ENCODE measurements around the gene PLEK.

Gene PLEK

GRCh38 chr2:68415521-68415920 lies 50.4 kb downstream of the PLEK start:
- DNase-seq (ENCODE audit: low spot score): no peak

GRCh38 chr2:68416081-68416675 lies 51.1 kb downstream of the PLEK start:
- no peak for DNase-seq (ENCODE audit: low spot score)

- DNase-seq (ENCODE audit: low spot score): no peak
Observed at GRCh38 chr2:68417926-68418325, 52.8 kb downstream of the PLEK start.

- DNase-seq (ENCODE audit: low spot score): no peak
Observed at GRCh38 chr2:68418419-68418818, 53.3 kb downstream of the PLEK start.

GRCh38 chr2:68418855-68419254 lies 53.8 kb downstream of the PLEK start:
- DNase-seq (ENCODE audit: low spot score): no peak

- DNase-seq (ENCODE audit: low spot score): no peak
Observed at GRCh38 chr2:68420254-68420910, 55.3 kb downstream of the PLEK start.

- DNase-seq (ENCODE audit: low spot score): no peak
Observed at GRCh38 chr2:68423966-68424650, 59.0 kb downstream of the PLEK start.

- no peak for DNase-seq (ENCODE audit: low spot score)
Observed at GRCh38 chr2:68425503-68425902, 60.4 kb downstream of the PLEK start.

GRCh38 chr2:68426446-68426845 lies 61.4 kb downstream of the PLEK start:
- DNase-seq (ENCODE audit: low spot score): no peak

- DNase-seq (ENCODE audit: low spot score): no peak
Observed at GRCh38 chr2:68426848-68427579, 61.9 kb downstream of the PLEK start.

GRCh38 chr2:68428126-68428525 lies 63.0 kb downstream of the PLEK start:
- no peak for DNase-seq (ENCODE audit: low spot score)

- no peak for DNase-seq (ENCODE audit: low spot score)
Observed at GRCh38 chr2:68428746-68429145, 63.7 kb downstream of the PLEK start.

- DNase-seq (ENCODE audit: low spot score): no peak
Observed at GRCh38 chr2:68429311-68429826, 64.3 kb downstream of the PLEK start.

- DNase-seq (ENCODE audit: low spot score): no peak
Observed at GRCh38 chr2:68431316-68431972, 66.4 kb downstream of the PLEK start.

- no peak for DNase-seq (ENCODE audit: low spot score)
Observed at GRCh38 chr2:68432696-68433658, 67.9 kb downstream of the PLEK start.

GRCh38 chr2:68434981-68435380 lies 69.9 kb downstream of the PLEK start:
- DNase-seq (ENCODE audit: low spot score): no peak

GRCh38 chr2:68435615-68436014 lies 70.5 kb downstream of the PLEK start:
- DNase-seq (ENCODE audit: low spot score): no peak

- no peak for DNase-seq (ENCODE audit: low spot score)
Observed at GRCh38 chr2:68436270-68436669, 71.2 kb downstream of the PLEK start.

GRCh38 chr2:68438455-68439303 lies 73.6 kb downstream of the PLEK start:
- no peak for DNase-seq (ENCODE audit: low spot score)

All from pons (tissue), 1 donor.